Measurements from ENCODE around the gene DCAF15.

Gene DCAF15

DNA sequence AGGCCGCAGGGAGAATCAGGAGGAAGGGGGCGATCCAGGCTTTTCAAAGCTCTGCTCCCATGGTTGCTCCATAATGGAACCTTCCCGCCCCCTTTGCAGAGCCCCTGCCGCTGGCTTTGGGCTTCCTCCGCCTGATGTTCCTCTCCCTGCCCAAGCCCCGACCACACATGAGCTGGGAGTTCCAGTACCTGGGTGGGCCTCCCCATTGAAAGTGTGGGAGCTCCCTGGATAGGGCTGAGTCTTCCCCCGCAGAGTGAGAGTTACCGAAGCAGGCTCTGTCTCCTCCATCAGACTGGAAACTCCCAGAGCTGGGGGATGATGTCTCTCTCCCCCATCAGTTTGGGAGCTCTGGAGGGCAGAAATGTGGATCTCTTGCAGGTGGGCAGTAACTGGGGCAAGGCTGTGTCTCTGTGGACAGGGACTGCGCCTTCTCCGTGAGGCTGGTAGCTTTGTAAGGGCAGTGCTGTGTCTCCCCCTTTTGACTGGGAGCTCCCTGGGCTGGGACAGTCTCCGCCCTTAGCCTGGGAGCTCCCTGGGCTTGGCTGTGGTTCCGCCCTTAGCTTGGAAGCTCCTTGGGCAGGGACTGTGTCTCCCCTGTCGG, 722 bp downstream of the DCAF15 start:
- Histone ChIP-seq H3K4me1 (peaks cover 11 to 21% (median 20%) of the 10 kb centered on the region in 10 experiments), H3K4me3 (peak overlapping the region; percentile 69 to 88 (median 80)), H3K9ac (peak overlapping the region; percentile 73 to 93 (median 86)), H3K9me3 (replicated peaks in 1 of 11) (no peaks in the 10 kb centered on the region), H4K20me1 (peaks cover 0 to 53% (median 33%) of the 10 kb centered on the region in 11 experiments; a peak in 19 of 22 replicates), H3K36me3 (peaks cover 38 to 45% (median 42%) of the 10 kb centered on the region in 11 experiments), H3K27me3 (no peaks in the 10 kb centered on the region), H3K27ac (peak overlapping the region; percentile 1 to 94 (median 66); a peak in 20 of 22 replicates), H3K4me2 (peak overlapping the region; percentile 84 to 98 (median 96))
- no peak for TF ChIP-seq Cebpa-rat (IDR thresholded peaks at IDR 0.05)

DNA sequence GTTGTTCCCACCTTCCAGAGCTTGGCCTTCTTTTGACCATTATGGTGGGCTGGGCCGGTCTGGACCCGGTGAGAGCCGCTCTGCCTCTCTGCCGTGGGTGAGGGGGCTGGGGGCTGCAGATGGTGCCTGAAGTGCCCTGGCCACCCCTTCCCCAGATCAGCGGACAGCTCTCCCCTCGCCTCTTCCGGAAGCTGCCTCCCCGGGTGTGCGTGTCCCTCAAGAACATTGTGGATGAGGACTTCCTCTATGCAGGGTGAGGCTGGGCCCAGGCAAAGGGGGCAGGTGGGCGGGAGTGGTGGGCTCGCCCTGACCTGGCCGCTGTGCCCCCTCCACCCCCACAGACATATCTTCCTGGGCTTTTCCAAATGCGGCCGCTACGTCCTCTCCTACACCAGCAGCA, 1.9 kb downstream of the DCAF15 start:
- H3K27ac ChIP-seq: peak overlapping the region in 4 of 11 experiments; percentile 69 to 94 (median 70); a peak in 4 of 22 replicates
- H3K9me3 ChIP-seq (replicated peaks in 1 of 11): no peaks in the 10 kb centered on the region
- H3K4me2 ChIP-seq: peak overlapping the region; percentile 84 to 98 (median 96)
- peak overlapping the region in 4 of 10 experiments; percentile 69 to 88 (median 84); a peak in 5 of 20 replicates for H3K4me3 ChIP-seq
- peak overlapping the region in 10 of 11 experiments; percentile 80 to 93 (median 88); a peak in 15 of 22 replicates for H3K9ac ChIP-seq
- no peaks in the 10 kb centered on the region for H3K27me3 ChIP-seq
- peaks cover 0 to 62% (median 38%) of the 10 kb centered on the region in 11 experiments; a peak in 19 of 22 replicates for H4K20me1 ChIP-seq
- no peak for TF ChIP-seq Cebpa-rat (IDR thresholded peaks at IDR 0.05)
- H3K36me3 ChIP-seq: peaks cover 50 to 56% (median 53%) of the 10 kb centered on the region in 11 experiments
- peaks cover 11 to 21% (median 20%) of the 10 kb centered on the region in 10 experiments for H3K4me1 ChIP-seq

DNA sequence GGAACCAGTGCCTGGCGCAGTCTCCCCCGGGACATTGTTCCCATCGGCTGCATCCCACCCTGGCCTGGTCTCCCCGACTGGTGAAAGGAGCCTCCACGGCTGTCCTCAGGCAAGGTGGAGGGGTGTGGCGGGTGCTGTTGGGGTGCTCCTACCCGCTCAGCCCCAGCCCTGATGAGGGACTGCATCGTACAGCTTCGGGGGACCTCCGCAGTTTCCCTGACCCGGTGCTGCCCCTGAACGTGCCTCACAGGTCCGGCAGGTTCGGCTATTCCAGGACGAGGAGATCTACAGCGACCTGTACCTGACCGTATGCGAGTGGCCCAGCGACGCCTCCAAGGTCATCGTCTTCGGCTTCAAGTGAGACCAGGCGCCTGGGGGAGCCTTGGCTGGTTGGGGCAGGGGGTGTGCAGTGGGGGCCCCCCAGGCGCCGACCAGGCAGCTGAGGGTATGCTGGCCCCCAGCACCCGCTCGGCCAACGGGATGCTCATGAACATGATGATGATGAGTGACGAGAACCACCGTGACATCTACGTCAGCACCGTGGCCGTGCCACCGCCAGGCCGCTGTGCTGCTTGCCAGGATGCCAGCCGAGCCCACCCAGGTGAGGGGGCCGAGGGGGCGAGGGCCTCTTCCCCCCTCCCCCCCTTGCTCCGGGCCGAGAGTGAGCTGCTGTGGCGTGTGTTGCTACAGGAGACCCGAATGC, 3.5 kb downstream of the DCAF15 start:
- TF ChIP-seq Cebpa-rat (IDR thresholded peaks at IDR 0.05): no peak
- Histone ChIP-seq H3K27me3 (no peaks in the 10 kb centered on the region), H3K27ac (no peak overlapping the region), H4K20me1 (peaks cover 0 to 78% (median 44%) of the 10 kb centered on the region in 11 experiments; a peak in 19 of 22 replicates), H3K9ac (no peak overlapping the region), H3K36me3 (peaks cover 65 to 72% (median 70%) of the 10 kb centered on the region in 11 experiments), H3K4me3 (no peak overlapping the region), H3K9me3 (replicated peaks in 1 of 11) (no peaks in the 10 kb centered on the region), H3K4me1 (peaks cover 11 to 21% (median 20%) of the 10 kb centered on the region in 10 experiments), H3K4me2 (no peak overlapping the region)

DNA sequence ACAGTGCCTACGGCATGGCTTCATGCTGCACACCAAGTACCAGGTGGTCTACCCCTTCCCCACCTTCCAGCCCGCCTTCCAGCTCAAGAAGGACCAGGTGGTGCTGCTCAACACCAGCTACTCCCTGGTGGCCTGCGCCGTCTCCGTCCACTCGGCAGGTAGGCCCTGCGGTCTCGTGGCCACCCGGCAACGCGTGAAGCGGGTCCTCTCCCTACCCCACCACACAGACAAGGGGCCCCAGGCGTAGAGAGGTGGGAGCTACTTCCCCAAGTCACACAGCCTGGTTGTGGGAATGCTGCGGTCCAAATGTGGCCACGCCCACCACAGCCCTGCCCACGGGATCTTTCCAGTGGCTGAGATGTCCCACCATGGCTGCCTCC, 4.0 kb downstream of the DCAF15 start:
- H3K9ac ChIP-seq: peak overlapping the region in 1 of 11 experiments; percentile 20; a peak in 1 of 22 replicates
- no peak overlapping the region for H3K4me2 ChIP-seq
- H3K27ac ChIP-seq: no peak overlapping the region
- peaks cover 0 to 80% (median 45%) of the 10 kb centered on the region in 11 experiments; a peak in 19 of 22 replicates for H4K20me1 ChIP-seq
- no peak overlapping the region for H3K4me3 ChIP-seq
- no peaks in the 10 kb centered on the region for H3K9me3 ChIP-seq (replicated peaks in 1 of 11)
- no peaks in the 10 kb centered on the region for H3K27me3 ChIP-seq
- no peak for TF ChIP-seq Cebpa-rat (IDR thresholded peaks at IDR 0.05)
- peaks cover 11 to 20% (median 18%) of the 10 kb centered on the region in 10 experiments for H3K4me1 ChIP-seq
- H3K36me3 ChIP-seq: peaks cover 68 to 76% (median 73%) of the 10 kb centered on the region in 11 experiments

DNA sequence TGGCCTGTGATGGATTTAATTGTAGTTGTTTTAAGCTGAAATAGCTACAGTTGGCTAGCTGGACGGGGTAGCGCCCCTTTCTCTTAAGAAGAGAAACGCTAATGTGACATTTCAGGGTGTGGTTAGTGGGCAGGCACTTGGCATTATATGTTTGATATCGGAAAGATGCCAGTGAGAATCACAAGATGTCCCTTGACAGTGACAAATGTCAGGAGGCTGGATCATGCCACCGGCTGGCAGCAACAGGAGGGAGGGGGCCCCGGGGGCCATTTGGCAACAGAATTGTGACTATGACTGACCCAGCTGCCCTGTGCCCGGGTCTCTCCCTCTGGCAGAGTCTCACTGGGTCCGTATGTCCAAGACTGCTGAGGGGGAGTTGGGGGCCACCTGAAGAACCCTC, 4.7 kb downstream of the DCAF15 start:
- Histone ChIP-seq H3K27me3 (no peaks in the 10 kb centered on the region), H3K4me1 (peaks cover 11 to 15% (median 14%) of the 10 kb centered on the region in 10 experiments), H4K20me1 (peaks cover 0 to 80% (median 45%) of the 10 kb centered on the region in 11 experiments; a peak in 19 of 22 replicates), H3K36me3 (peaks cover 73 to 83% (median 80%) of the 10 kb centered on the region in 11 experiments), H3K4me2 (no peak overlapping the region), H3K9ac (peak overlapping the region in 1 of 11 experiments; percentile 9; a peak in 1 of 22 replicates), H3K9me3 (replicated peaks in 1 of 11) (no peaks in the 10 kb centered on the region), H3K27ac (no peak overlapping the region), H3K4me3 (no peak overlapping the region)
- no peak for TF ChIP-seq Cebpa-rat (IDR thresholded peaks at IDR 0.05)

DNA sequence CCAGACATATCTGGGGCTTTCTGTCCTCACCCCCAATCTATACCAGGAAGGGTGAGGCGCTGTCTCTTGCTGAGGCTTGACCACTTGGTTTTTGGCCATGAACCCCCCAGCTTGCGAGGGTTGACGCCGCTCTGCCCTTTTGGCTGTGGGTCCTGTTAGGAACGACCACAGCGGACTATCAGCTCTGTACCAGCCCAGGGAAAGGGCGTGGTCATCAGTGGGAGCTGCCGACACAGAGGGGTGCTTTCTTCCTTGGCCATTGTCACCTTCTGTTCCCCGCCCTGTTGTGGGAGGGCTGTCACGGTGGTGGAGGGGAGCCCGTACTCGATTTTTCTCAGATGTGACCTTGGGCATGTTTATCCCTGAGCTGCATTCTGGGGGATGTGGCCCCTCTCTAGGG, 5.7 kb downstream of the DCAF15 start:
- Histone ChIP-seq H3K9me3 (replicated peaks in 1 of 11) (no peaks in the 10 kb centered on the region), H3K27ac (no peak overlapping the region), H3K27me3 (no peaks in the 10 kb centered on the region), H3K4me1 (peaks cover 11 to 15% (median 13%) of the 10 kb centered on the region in 10 experiments), H3K4me2 (no peak overlapping the region), H3K9ac (no peak overlapping the region), H3K36me3 (peaks cover 78 to 92% (median 86%) of the 10 kb centered on the region in 11 experiments), H4K20me1 (peaks cover 0 to 78% (median 44%) of the 10 kb centered on the region in 11 experiments; a peak in 19 of 22 replicates), H3K4me3 (no peak overlapping the region)
- TF ChIP-seq Cebpa-rat (IDR thresholded peaks at IDR 0.05): no peak

DNA sequence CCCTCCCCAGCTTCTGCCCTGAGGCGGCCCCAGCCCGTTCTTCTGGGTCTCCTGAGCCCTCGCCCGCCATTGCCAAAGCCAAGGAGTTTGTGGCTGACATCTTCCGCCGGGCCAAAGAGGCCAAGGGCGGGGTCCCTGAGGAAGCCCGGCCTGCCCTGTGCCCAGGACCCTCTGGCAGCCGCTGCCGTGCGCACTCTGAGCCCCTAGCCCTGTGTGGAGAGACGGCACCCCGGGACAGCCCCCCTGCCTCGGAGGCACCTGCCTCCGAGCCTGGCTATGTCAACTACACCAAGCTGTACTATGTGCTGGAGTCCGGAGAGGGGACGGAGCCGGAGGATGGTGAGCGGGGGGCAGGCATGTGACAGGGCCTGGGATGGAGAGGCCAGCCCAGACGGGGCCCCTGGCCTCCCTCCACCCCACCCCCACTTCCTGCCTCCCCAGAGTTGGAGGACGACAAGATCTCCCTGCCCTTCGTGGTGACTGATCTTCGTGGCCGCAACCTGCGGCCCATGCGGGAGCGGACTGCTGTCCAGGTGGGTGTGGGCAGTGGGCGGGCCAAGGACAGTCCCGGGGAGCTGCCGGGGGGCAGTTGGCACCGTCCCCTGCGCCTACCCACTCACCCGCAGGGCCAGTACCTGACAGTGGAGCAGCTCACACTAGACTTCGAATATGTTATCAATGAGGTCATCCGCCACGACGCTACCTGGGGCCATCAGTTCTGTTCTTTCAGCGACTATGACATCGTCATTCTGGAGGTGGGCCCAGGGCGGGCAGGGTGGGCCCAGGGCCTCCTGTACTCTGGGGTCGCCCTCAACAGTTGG, 7.0 kb downstream of the DCAF15 start:
- Histone ChIP-seq H3K36me3 (peaks cover 79 to 94% (median 90%) of the 10 kb centered on the region in 11 experiments), H3K9me3 (replicated peaks in 1 of 11) (no peaks in the 10 kb centered on the region), H3K4me3 (no peak overlapping the region), H3K27ac (no peak overlapping the region), H3K4me1 (peaks cover 0 to 2% (median 0%) of the 10 kb centered on the region in 10 experiments; a peak in 4 of 20 replicates), H3K4me2 (no peak overlapping the region), H4K20me1 (peaks cover 0 to 65% (median 31%) of the 10 kb centered on the region in 11 experiments; a peak in 17 of 22 replicates), H3K27me3 (no peaks in the 10 kb centered on the region), H3K9ac (no peak overlapping the region)
- TF ChIP-seq Cebpa-rat (IDR thresholded peaks at IDR 0.05): no peak

DNA sequence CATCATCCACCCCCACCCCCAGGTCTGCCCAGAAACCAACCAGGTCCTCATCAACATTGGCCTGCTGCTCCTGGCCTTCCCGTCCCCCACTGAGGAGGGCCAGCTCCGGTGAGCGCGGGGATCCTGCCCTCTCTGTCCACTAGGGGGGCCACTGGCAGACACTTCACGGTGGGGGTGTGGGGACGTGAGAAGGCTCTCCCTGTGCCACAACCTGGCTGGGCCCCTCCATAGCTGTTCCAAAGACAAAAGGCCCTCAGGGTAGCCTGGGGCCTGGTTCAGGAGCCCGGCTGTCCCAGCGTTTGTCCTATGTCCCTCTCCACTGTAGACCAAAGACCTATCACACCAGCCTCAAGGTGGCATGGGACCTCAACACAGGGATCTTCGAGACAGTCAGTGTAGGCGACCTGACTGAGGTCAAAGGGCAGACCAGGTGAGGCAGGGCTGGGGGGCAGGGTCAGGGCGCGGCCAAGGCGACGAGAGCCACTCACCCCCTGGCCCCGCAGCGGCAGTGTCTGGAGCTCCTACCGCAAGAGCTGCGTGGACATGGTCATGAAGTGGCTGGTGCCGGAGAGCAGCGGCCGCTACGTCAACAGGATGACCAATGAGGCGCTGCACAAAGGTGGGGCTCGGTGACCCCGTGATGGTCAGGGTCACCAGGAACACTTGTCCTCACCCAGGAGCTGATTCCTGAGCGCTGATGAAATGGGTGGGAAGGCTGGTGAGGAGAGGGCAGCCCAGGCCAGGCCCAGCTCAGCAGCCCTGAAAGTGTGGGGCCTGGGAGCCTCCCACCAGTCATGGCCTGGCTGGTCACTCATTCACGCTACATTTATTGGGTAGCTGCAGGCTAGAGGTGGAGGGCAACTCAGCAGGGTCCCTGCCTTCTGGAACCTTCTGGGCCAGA, 7.9 kb downstream of the DCAF15 start:
- H3K27me3 ChIP-seq: no peaks in the 10 kb centered on the region
- H3K9ac ChIP-seq: no peak overlapping the region
- no peak overlapping the region for H3K4me3 ChIP-seq
- H3K27ac ChIP-seq: no peak overlapping the region
- no peaks in the 10 kb centered on the region for H3K4me1 ChIP-seq
- no peak for TF ChIP-seq Cebpa-rat (IDR thresholded peaks at IDR 0.05)
- H3K36me3 ChIP-seq: peaks cover 76 to 94% (median 85%) of the 10 kb centered on the region in 11 experiments
- H4K20me1 ChIP-seq: peaks cover 0 to 57% (median 26%) of the 10 kb centered on the region in 11 experiments; a peak in 15 of 22 replicates
- no peaks in the 10 kb centered on the region for H3K9me3 ChIP-seq (replicated peaks in 1 of 11)
- no peak overlapping the region for H3K4me2 ChIP-seq

All from BLaER1 treated with 17β-estradiol and CSF1 and Interleukin-3, amounts not matched to agents 10 nM and 100 nM (cell line).